ENCODE results near the gene OBP2A.

DNA sequence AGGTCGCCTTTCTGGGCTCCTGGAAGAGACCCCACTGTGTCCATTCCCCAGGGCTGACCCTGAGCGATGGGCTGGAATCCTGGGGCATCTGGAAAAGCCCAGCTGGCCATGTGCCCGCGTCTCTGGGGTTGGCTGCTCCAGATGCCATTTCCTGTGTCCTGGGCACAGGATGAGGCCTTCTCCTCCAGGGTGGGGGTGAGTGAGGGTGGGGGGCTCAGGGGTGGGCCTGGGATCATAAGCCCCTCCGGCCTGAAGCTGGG lies 46.3 kb downstream of the OBP2A start:
- TF ChIP-seq, protein P1, sequence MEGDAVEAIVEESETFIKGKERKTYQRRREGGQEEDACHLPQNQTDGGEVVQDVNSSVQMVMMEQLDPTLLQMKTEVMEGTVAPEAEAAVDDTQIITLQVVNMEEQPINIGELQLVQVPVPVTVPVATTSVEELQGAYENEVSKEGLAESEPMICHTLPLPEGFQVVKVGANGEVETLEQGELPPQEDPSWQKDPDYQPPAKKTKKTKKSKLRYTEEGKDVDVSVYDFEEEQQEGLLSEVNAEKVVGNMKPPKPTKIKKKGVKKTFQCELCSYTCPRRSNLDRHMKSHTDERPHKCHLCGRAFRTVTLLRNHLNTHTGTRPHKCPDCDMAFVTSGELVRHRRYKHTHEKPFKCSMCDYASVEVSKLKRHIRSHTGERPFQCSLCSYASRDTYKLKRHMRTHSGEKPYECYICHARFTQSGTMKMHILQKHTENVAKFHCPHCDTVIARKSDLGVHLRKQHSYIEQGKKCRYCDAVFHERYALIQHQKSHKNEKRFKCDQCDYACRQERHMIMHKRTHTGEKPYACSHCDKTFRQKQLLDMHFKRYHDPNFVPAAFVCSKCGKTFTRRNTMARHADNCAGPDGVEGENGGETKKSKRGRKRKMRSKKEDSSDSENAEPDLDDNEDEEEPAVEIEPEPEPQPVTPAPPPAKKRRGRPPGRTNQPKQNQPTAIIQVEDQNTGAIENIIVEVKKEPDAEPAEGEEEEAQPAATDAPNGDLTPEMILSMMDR (IDR thresholded peaks at IDR 0.05; ENCODE audit: low read length) = no peak
- TF ChIP-seq EZH2phosphoT487 (IDR thresholded peaks at IDR 0.05; ENCODE audit: low read length) (no peak), EZH2 (optimal IDR thresholded peaks at IDR 0.05; ENCODE audit: low read depth, low read length) (no peak)
